ENCODE data around the gene DEAF1.

Gene DEAF1

DNA sequence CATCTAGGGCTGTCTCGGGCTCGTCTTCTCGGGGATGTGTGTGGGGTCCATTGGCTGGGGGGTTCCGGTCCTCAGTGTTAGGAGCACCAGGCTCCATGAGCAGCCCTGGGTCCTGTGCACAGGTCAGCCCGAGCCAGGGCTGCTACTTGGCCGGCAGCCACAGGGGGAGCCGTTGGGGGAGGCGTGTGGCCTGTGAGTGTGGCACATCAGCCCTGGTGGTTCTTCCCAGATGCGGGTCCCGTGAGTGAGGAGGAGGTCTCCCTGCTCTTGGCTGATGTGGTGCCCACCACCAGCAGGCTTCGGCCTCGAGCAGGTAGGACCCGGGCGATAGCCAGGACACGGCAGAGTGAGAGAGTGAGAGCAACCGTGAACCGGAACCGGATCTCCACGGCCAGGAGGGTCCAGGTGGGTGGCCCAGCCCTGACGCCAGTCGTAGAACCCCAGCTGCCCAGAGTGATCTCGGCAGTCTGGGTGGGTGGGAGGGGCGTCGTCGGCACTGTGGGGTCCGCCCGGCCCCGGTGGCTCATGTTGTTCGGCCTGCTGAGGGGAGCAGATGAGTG, 97.8 kb downstream of the DEAF1 start:
- no peak overlapping the region for H3K4me3 Mint-ChIP-seq
- peak overlapping the region; percentile 83 for H3K27ac Mint-ChIP-seq
- DNase-seq (ENCODE audit: low spot score in 2 of 2) (no peak), ATAC-seq (peak; percentile 40)
- peaks cover 95% of the 10 kb centered on the region for H3K36me3 Mint-ChIP-seq
- no peaks in the 10 kb centered on the region for H3K9me3 Mint-ChIP-seq
- H3K4me1 Mint-ChIP-seq = peaks cover 28% of the 10 kb centered on the region

DNA sequence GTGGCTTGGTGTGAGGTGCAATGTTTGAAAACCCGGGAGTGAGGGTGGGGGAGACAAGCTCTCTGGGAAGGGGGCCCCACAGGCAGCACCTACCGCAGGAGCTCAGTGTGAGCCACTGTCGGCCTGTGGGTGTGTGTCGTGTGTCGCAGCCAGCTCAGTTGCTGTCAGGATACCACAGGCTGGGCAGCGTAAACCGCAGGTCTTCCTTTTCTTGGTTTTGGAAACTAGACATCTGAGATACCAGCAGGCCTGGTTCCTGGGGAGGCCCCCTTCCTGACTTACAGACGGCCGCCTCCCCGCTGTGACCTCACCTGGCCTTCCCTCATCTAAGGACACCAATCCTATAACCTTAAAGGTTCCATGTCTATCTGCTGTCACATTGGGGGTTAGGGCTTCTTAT, 98.6 kb downstream of the DEAF1 start:
- DNase-seq (ENCODE audit: low spot score in 2 of 2) (no peak), ATAC-seq (peak; percentile 84)
- Mint-ChIP-seq H3K4me3 (peak overlapping the region; percentile 32), H3K27ac (peak overlapping the region; percentile 83), H3K4me1 (peaks cover 28% of the 10 kb centered on the region), H3K36me3 (peaks cover 95% of the 10 kb centered on the region), H3K9me3 (no peaks in the 10 kb centered on the region)

DNA sequence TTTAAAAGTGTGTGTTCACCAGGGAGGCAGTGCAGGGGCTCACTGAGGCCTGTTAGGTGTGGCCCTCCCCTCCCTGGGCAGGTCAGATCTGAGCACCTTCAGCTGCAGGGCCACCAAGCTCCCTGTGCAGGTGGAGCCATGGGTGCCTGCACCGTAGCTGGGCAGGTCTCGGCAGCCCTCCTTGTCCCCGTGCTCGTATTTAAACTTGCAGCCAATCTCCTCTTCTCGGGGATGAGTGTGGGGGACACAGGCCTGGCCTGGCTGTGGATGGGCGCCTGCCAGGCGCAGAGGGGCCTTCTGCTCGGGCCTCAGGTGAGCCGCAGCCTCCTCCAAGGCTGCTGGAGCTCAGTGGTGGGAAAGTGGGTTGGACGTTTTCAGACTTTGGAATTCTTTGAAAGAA, 99.6 kb downstream of the DEAF1 start:
- H3K4me1 Mint-ChIP-seq = peaks cover 28% of the 10 kb centered on the region
- H3K4me3 Mint-ChIP-seq = no peak overlapping the region
- DNase-seq (ENCODE audit: low spot score in 2 of 2) = no peak
- peaks cover 95% of the 10 kb centered on the region for H3K36me3 Mint-ChIP-seq
- ATAC-seq = no peak
- H3K27ac Mint-ChIP-seq = no peak overlapping the region
- no peaks in the 10 kb centered on the region for H3K9me3 Mint-ChIP-seq

Measured in stimulated activated effector memory CD8-positive, alpha-beta T cell treated with anti-CD3 and anti-CD28 coated beads, Interleukin-12 subunit alpha, Interleukin-12 subunit beta, amount 100 ng/mL, for 72 hours (primary cell).